GM12878 (cell line): ENCODE measurements around the gene PRCD.

Experiments
- POLR2AphosphoS2 ChIP-seq: IDR thresholded peaks from 2 replicates; pipeline ENCODE4 v1.6.1; 2011; ENCODE audit warnings: low read depth, mild to moderate bottlenecking, low read length, improper control_type of control experiment, moderate library complexity
- POLR2AphosphoS5 ChIP-seq: IDR thresholded peaks from 2 replicates; pipeline ENCODE4 v1.6.1; 2011; ENCODE audit warnings: mild to moderate bottlenecking, low read length, inconsistent platforms
- RCOR1 ChIP-seq: conservative IDR thresholded peaks from 2 replicates; pipeline ENCODE4 v1.6.1; 2012; ENCODE audit warnings: low read depth, low read length, improper control_type of control experiment
- SPI1 ChIP-seq: IDR thresholded peaks from 2 replicates; pipeline ENCODE4 v1.6.1; 2011; ENCODE audit warnings: low read depth, mild to moderate bottlenecking, low read length, moderate library complexity, borderline replicate concordance; ENCODE audit not compliant: insufficient read depth
- TF ChIP-seq, protein P1 (sequence below), 3 experiments: IDR thresholded peaks in 2 of 3; conservative IDR thresholded peaks in 1 of 3; 2 replicates each; pipeline ENCODE4 v1.5.1; 2011; ENCODE audit warnings: low read depth in 3 of 3, low read length in 3 of 3, mild to moderate bottlenecking in 3 of 3, control low read depth in 2 of 3, moderate library complexity in 2 of 3, inconsistent platforms in 1 of 3, mixed read lengths in 1 of 3; ENCODE audit not compliant: control insufficient read depth in 2 of 3, insufficient read depth in 1 of 3; ENCODE audit errors: extremely low read depth in 1 of 3

GRCh38 chr17:76492989-76493501 lies 46.8 kb upstream of the PRCD start:
- no peak for TF ChIP-seq POLR2AphosphoS5
- no peak for TF ChIP-seq SPI1
- TF ChIP-seq, protein P1, sequence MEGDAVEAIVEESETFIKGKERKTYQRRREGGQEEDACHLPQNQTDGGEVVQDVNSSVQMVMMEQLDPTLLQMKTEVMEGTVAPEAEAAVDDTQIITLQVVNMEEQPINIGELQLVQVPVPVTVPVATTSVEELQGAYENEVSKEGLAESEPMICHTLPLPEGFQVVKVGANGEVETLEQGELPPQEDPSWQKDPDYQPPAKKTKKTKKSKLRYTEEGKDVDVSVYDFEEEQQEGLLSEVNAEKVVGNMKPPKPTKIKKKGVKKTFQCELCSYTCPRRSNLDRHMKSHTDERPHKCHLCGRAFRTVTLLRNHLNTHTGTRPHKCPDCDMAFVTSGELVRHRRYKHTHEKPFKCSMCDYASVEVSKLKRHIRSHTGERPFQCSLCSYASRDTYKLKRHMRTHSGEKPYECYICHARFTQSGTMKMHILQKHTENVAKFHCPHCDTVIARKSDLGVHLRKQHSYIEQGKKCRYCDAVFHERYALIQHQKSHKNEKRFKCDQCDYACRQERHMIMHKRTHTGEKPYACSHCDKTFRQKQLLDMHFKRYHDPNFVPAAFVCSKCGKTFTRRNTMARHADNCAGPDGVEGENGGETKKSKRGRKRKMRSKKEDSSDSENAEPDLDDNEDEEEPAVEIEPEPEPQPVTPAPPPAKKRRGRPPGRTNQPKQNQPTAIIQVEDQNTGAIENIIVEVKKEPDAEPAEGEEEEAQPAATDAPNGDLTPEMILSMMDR (IDR thresholded peaks at IDR 0.05 in 2 of 3, conservative IDR thresholded peaks at IDR 0.05 in 1 of 3; ENCODE audit: control insufficient read depth in 2 of 3, extremely low read depth in 1 of 3, insufficient read depth in 1 of 3, low read depth in 3 of 3, low read length in 3 of 3), result no peak
- TF ChIP-seq POLR2AphosphoS2, result no peak
- no peak for TF ChIP-seq RCOR1
